ENCODE measurements around the gene VAMP4.

Gene VAMP4

DNA sequence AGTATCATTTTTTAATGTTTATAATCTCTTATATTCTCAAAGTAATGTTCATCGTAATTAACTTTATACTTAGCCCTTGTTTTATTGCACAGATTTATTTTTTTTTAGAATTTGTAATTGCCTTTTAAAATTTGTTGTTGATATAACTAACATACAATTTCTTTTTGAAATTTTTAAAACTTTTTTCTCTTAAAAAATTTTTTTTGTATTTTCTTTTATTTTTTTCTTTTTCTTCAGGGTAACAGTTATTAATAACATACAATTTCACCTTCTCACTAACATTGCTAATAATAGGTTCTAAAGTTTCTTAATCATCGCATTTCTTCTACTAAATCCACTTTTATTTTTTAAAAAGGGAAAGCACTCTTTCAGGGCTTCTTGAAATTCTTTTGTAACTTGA, 11.3 kb upstream of the VAMP4 start:
- H3K4me3 ChIP-seq (ENCODE audit: low read length), result no peak overlapping the region
- DNase-seq (ENCODE audit: low read depth), result no peak
- TF ChIP-seq, protein P1, sequence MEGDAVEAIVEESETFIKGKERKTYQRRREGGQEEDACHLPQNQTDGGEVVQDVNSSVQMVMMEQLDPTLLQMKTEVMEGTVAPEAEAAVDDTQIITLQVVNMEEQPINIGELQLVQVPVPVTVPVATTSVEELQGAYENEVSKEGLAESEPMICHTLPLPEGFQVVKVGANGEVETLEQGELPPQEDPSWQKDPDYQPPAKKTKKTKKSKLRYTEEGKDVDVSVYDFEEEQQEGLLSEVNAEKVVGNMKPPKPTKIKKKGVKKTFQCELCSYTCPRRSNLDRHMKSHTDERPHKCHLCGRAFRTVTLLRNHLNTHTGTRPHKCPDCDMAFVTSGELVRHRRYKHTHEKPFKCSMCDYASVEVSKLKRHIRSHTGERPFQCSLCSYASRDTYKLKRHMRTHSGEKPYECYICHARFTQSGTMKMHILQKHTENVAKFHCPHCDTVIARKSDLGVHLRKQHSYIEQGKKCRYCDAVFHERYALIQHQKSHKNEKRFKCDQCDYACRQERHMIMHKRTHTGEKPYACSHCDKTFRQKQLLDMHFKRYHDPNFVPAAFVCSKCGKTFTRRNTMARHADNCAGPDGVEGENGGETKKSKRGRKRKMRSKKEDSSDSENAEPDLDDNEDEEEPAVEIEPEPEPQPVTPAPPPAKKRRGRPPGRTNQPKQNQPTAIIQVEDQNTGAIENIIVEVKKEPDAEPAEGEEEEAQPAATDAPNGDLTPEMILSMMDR (conservative IDR thresholded peaks at IDR 0.05; ENCODE audit: low read length), result no peak

DNA sequence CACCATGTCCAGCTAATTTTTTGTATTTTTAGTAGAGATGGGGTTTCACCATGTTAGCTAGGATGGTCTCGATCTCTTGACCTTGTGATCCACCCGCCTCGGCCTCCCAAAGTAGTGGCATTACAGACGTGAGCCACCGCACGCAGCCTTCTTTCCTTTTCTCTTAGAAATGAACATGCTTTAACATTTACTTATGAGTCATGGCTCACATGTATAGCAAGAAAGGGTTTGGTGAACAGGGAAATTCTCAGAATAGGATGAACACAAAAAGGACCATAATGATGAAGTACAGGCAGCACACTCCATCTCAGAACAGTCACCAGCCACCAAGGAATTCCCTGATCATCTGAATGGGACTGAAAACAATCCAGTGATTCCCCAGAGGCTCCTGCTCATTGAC, 9.4 kb upstream of the VAMP4 start:
- TF ChIP-seq, protein P1 (conservative IDR thresholded peaks at IDR 0.05; ENCODE audit: low read length), result no peak
- H3K4me3 ChIP-seq (ENCODE audit: low read length), result no peak overlapping the region
- no peak for DNase-seq (ENCODE audit: low read depth)

DNA sequence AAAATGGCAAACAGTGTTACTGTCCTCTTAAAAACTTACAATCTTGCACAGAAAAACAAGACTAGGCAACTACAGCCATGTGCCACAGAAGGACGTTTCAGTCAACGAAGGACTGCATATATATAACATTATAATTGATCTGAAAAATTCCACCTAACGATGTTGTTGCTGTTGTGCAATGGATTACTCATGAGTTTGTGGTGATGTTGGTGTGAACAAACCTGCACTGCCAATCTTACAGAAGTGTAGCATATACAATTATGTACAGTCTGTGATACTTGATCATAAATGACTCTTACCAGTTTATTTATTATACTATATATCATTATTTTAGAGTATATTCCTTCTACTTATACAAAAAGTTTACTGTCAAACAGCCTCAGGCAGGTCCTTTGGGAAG, 6.8 kb upstream of the VAMP4 start:
- TF ChIP-seq, protein P1 (conservative IDR thresholded peaks at IDR 0.05; ENCODE audit: low read length), result no peak
- no peak for DNase-seq (ENCODE audit: low read depth)
- no peak overlapping the region for H3K4me3 ChIP-seq (ENCODE audit: low read length)

DNA sequence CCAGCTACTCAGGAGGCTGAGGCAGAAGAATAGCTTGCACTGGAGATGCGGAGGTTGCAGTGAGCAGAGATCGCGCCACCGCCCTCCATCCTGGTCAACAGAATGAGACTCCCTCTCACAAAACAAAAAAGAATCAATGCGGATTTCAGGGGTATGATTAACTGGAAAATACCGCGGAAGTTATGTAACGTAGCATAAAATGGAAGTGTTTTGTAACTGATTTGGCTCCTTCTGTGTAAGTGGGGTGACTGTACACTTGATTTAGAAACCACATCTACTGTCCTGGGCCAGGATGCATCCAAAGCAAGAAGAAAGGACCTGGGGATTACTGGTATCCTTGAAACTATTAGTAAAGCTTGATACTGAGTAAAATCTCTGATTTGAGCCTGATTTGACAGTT, 3.1 kb upstream of the VAMP4 start:
- TF ChIP-seq, protein P1 (conservative IDR thresholded peaks at IDR 0.05; ENCODE audit: low read length), result no peak
- no peak overlapping the region for H3K4me3 ChIP-seq (ENCODE audit: low read length)
- no peak for DNase-seq (ENCODE audit: low read depth)

DNA sequence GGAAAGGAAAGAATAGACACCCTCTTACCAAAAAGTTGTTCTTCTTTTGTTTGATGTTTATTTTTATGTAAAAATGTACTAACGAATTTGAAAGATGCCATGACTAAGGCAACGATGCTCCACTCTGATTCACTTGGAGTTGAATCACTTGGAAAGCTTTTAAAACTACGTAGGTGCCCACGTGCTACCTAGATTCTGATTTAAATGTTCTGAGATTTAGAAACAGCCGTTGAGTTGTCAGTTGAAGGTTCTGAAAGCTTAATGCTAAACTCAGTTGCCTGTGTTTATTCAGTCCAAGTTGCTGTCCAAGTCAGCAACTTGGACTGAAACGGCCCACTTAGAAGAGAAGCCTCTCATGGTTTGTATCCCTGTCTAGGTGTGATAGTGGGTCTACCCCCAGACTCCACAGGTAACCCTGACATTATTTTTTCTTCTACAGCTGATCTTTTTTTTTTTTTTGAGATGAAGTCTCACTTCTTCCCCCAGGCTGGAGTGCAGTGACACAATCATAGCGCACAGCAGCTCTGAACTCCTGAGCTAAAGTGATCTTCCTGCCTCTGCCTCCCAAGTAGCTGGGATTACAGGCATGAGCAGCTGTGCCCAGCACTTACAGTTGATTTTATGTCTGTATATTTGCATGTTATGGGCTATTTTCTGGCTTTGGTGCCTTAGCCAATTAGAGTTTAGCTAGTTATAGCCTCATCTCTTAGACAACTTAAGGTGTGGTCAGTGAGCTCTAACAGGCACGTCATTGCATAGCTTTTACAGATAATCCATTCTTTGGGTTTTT, 1.4 kb upstream of the VAMP4 start:
- peak; percentile 79 for DNase-seq (ENCODE audit: low read depth)
- peak overlapping the region; percentile 76 for H3K4me3 ChIP-seq (ENCODE audit: low read length)
- TF ChIP-seq, protein P1 (conservative IDR thresholded peaks at IDR 0.05; ENCODE audit: low read length), result no peak

DNA sequence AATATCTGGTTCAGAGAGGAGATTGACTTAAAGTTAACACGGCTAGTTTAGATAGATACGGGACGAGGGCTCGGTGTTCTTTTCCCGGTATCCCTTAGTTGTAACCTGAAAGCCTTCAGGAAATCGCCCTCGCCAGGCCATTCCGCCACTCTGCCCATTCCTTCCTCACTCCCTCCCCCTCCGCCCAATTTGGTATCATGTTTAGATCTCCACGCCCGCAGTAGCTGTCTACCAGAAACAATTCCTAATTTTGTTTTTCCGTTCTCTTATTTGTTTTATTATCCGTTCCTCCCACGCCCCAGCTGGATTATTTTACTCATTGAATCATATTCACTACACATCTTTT, 685 bp upstream of the VAMP4 start:
- H3K4me3 ChIP-seq (ENCODE audit: low read length), result peak overlapping the region; percentile 76
- peak; percentile 43 for DNase-seq (ENCODE audit: low read depth)
- TF ChIP-seq, protein P1 (conservative IDR thresholded peaks at IDR 0.05; ENCODE audit: low read length), result no peak
